HG02763 (cell line): ENCODE measurements around the gene SRSF12.
"Not testable (repeated sequence)": the region's sequence is repeated elsewhere in the genome, so short reads cannot be mapped to it uniquely, and the experiment has no call there.

ENCODE experiments used
- ATAC-seq: cut with Tn5 transposase; IDR thresholded peaks from one replicate; pipeline ENCODE4 v1.9.1; 2021; ENCODE audit warnings: mild to moderate bottlenecking, moderate library complexity; ENCODE audit not compliant: unreplicated experiment

The SRSF12 gene

GRCh38 chr6:89073014-89073620 lies 44.8 kb downstream of the SRSF12 start:
- no peak for ATAC-seq

GRCh38 chr6:89071036-89071435 lies 46.8 kb downstream of the SRSF12 start:
- no peak for ATAC-seq

GRCh38 chr6:89069536-89070163 lies 48.2 kb downstream of the SRSF12 start:
- ATAC-seq, result no peak

GRCh38 chr6:89068695-89069094 lies 49.2 kb downstream of the SRSF12 start:
- no peak for ATAC-seq

GRCh38 chr6:89067796-89068195 lies 50.1 kb downstream of the SRSF12 start:
- no peak for ATAC-seq

- no peak for ATAC-seq
These were observed 50.8 kb downstream of the SRSF12 start for GRCh38 chr6:89066940-89067646.

GRCh38 chr6:89066121-89066520 lies 51.8 kb downstream of the SRSF12 start:
- not testable (repeated sequence) for ATAC-seq

- not testable (repeated sequence) for ATAC-seq
These were observed 52.9 kb downstream of the SRSF12 start for GRCh38 chr6:89064931-89065330.

- ATAC-seq, result no peak
These were observed 54.0 kb downstream of the SRSF12 start for GRCh38 chr6:89063881-89064280.

GRCh38 chr6:89059227-89059626 lies 58.6 kb downstream of the SRSF12 start:
- ATAC-seq, result no peak

GRCh38 chr6:89058627-89059026 lies 59.2 kb downstream of the SRSF12 start:
- no peak for ATAC-seq

- ATAC-seq, result no peak
These were observed 60.1 kb downstream of the SRSF12 start for GRCh38 chr6:89057759-89058158.

- ATAC-seq, result no peak
These were observed 63.7 kb downstream of the SRSF12 start for GRCh38 chr6:89054208-89054607.

- no peak for ATAC-seq
These were observed 66.2 kb downstream of the SRSF12 start for GRCh38 chr6:89051676-89052075.

- no peak for ATAC-seq
These were observed 67.2 kb downstream of the SRSF12 start for GRCh38 chr6:89050697-89051096.

GRCh38 chr6:89050155-89050554 lies 67.7 kb downstream of the SRSF12 start:
- no peak for ATAC-seq

GRCh38 chr6:89048985-89049384 lies 68.9 kb downstream of the SRSF12 start:
- ATAC-seq, result no peak

GRCh38 chr6:89048288-89048923 lies 69.5 kb downstream of the SRSF12 start:
- ATAC-seq, result no peak

GRCh38 chr6:89047473-89047872 lies 70.4 kb downstream of the SRSF12 start:
- ATAC-seq, result no peak
